ENCODE data around the gene HCRTR1.

DNA sequence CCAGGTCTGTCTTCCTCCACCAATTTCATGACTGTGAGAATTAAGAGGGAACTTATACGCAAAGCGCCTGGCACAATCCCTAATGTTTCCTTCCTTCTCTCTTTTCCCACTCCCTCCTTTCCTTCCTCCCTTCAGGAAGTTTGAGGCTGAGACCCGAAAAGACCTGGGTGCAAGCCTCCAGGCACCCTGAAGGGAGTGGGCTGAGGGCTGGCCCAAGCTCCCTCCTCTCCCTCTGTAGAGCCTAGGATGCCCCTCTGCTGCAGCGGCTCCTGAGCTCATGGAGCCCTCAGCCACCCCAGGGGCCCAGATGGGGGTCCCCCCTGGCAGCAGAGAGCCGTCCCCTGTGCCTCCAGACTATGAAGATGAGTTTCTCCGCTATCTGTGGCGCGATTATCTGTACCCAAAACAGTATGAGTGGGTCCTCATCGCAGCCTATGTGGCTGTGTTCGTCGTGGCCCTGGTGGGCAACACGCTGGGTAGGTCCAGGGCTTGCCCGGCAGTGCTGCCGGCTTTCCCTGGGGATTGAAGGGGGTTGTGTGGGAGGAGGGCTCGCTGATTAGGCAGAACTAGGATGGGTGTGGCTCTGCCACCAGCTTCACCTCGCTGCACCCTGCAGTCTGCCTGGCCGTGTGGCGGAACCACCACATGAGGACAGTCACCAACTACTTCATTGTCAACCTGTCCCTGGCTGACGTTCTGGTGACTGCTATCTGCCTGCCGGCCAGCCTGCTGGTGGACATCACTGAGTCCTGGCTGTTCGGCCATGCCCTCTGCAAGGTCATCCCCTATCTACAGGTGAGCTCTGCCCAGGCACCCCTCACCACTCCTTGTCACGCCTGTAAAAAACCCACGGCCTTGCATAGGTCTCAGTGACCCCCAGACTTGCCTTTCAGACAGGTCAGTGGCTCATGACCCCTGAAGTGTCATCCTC, 1.7 kb downstream of the HCRTR1 start:
- TF ChIP-seq, protein P1, sequence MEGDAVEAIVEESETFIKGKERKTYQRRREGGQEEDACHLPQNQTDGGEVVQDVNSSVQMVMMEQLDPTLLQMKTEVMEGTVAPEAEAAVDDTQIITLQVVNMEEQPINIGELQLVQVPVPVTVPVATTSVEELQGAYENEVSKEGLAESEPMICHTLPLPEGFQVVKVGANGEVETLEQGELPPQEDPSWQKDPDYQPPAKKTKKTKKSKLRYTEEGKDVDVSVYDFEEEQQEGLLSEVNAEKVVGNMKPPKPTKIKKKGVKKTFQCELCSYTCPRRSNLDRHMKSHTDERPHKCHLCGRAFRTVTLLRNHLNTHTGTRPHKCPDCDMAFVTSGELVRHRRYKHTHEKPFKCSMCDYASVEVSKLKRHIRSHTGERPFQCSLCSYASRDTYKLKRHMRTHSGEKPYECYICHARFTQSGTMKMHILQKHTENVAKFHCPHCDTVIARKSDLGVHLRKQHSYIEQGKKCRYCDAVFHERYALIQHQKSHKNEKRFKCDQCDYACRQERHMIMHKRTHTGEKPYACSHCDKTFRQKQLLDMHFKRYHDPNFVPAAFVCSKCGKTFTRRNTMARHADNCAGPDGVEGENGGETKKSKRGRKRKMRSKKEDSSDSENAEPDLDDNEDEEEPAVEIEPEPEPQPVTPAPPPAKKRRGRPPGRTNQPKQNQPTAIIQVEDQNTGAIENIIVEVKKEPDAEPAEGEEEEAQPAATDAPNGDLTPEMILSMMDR (IDR thresholded peaks at IDR 0.05) = no peak
- TF ChIP-seq POLR2A (IDR thresholded peaks at IDR 0.05) = no peak

Measured in body of pancreas (tissue), 4 donors.